ENCODE results near the gene ANKUB1.

- TF ChIP-seq CTCF (IDR thresholded peaks at IDR 0.05; ENCODE audit: low read depth, low read length, poor library complexity, severe bottlenecking) (no peak), EZH2phosphoT487 (IDR thresholded peaks at IDR 0.05; ENCODE audit: borderline replicate concordance, low read length) (no peak)
Observed at GRCh38 chr3:149716984-149717383, 75.4 kb downstream of the ANKUB1 start.

Measured in DOHH2 (cell line).